ENCODE measurements around the gene NELFB. TPM values are rescaled to one million over a fixed set of nuclear protein-coding genes. Genes with fewer than 3 reads are reported as not detected.

The NELFB gene
- total RNA-seq, 4 donors from 2014 or later, result 26.1 to 41.4 (median 35.2) TPM

DNA sequence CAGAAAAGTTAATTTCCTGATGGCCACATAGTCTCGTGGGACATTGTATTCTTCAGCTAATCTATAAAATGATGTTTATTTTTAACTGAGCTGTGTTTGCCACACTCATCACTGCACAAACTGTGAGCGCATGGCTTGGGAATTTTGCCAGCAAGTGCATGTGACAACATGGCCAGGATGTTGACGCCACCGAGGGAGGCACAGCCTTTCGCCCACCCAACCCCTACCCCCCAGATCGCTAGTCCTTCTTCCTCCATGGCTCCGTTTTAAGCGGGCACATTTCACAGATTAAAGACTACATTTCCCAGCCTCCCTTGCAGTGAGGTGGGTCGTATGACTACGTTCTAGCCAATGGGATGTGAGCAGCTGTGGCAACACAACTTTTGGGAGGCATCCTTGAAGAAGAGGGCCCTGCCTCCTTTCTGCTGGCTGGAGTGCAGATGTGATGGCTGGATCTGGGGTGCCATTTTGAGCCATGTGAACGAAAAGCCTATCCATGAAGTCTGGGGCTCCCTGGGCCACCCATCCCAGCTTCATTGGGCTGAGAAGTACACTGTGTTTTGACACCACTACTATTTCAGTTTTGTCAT is 39.1 kb downstream of the NELFB start:
- TF ChIP-seq, protein P1, sequence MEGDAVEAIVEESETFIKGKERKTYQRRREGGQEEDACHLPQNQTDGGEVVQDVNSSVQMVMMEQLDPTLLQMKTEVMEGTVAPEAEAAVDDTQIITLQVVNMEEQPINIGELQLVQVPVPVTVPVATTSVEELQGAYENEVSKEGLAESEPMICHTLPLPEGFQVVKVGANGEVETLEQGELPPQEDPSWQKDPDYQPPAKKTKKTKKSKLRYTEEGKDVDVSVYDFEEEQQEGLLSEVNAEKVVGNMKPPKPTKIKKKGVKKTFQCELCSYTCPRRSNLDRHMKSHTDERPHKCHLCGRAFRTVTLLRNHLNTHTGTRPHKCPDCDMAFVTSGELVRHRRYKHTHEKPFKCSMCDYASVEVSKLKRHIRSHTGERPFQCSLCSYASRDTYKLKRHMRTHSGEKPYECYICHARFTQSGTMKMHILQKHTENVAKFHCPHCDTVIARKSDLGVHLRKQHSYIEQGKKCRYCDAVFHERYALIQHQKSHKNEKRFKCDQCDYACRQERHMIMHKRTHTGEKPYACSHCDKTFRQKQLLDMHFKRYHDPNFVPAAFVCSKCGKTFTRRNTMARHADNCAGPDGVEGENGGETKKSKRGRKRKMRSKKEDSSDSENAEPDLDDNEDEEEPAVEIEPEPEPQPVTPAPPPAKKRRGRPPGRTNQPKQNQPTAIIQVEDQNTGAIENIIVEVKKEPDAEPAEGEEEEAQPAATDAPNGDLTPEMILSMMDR (IDR thresholded peaks at IDR 0.05), result no peak
- TF ChIP-seq POLR2A (IDR thresholded peaks at IDR 0.05), result no peak
- Histone ChIP-seq H3K27me3 (peaks cover 0 to 73% (median 2%) of the 10 kb centered on the region in 4 donors), H3K9me3 (peaks cover 0 to 7% (median 5%) of the 10 kb centered on the region in 3 donors), H3K36me3 (peaks cover 0 to 12% (median 0%) of the 10 kb centered on the region in 3 donors), H3K4me1 (peaks cover 21 to 57% (median 22%) of the 10 kb centered on the region in 3 donors), H3K27ac (no peak overlapping the region), H3K4me3 (peak overlapping the region in 3 of 4 donors; percentile 8 to 24 (median 11))
- WGBS, 2 donors, result 26 to 37% methylated on average over 10 of the region's 11 CpGs
- no peak for DNase-seq
- intact Hi-C loops (cut with DNase I), result loop anchor here (10.0 kb wide), 1 partner anchor 141 kb away; no protein-coding TSS in a partner anchor

DNA sequence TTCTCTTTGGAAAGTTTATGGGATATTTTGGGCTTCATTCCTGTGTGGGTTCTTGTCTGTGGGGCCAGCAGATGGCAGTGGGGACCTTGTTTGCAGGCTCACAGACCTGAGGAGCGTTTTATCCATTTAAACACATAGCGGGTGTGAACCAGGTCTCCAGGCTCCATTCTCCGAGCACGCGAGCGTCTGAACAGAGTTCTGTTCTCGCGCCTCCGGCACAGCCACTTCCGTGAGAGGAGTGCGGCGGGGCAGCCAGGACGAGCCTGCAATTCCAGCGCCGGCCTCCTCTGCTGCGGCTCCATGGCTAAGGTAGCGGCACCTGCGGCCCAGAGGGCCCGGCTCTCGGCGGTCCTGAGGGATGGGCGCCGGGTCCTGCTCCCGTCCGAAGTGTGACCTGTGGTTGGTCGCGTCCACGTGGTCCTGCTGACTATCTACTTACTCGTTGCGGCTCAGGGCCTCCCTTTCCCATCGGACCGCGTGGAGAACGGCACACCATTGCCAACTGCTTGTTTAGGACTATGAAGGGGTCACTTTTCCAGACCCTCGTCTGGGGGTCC is 39.6 kb downstream of the NELFB start:
- H3K9me3 ChIP-seq, result peaks cover 0 to 7% (median 5%) of the 10 kb centered on the region in 3 donors
- peaks cover 21 to 63% (median 25%) of the 10 kb centered on the region in 3 donors for H3K4me1 ChIP-seq
- no peak for TF ChIP-seq POLR2A (IDR thresholded peaks at IDR 0.05)
- TF ChIP-seq, protein P1 (IDR thresholded peaks at IDR 0.05), result peak in 2 of 6 experiments; percentile 18 to 29
- intact Hi-C loops (cut with DNase I), result loop anchor here (5.0 to 10.0 kb wide), 2 partner anchors 113 to 140 kb away; no protein-coding TSS in a partner anchor
- H3K36me3 ChIP-seq, result peaks cover 0 to 15% (median 0%) of the 10 kb centered on the region in 3 donors
- peaks cover 0 to 78% (median 4%) of the 10 kb centered on the region in 4 donors for H3K27me3 ChIP-seq
- peak overlapping the region in 1 of 4 donors; percentile 85 for H3K27ac ChIP-seq
- DNase-seq, result no peak
- peak overlapping the region; percentile 29 to 71 (median 50) for H3K4me3 ChIP-seq
- 22% methylated on average over 6 to 21 of the region's 35 CpGs for WGBS, 2 donors

DNA sequence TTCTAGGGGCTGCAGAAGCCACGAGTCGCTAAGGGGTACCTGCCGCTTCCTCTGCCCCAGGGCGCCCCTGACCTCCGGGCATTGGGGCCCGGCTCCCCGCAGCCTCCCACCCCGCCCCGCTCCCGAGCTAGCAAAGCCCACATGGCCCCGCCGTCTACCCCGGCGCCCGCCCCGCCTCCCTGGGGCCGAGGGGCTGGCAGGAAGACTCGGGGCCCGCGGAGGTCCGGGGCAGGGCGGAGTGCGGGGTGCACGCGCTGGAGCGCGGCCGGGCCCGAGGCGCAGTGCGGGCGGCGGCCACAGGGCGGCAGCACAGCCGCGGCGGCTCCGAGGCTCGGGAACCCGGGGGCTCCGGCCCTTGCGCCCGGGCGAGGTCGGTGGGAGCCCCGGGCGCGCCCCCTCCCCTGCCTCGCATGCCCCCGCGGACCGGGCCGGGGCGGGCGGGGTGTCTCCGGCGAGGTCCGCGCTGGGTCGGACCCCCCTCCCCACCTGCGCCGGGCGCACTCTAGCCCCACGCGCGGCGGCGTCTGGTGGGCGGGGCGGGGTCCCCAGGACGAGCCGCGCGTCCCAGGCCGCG is 40.2 kb downstream of the NELFB start:
- intact Hi-C loops (cut with DNase I), result loop anchor here (5.0 to 10.0 kb wide), 2 partner anchors 112 to 139 kb away; no protein-coding TSS in a partner anchor
- H3K4me3 ChIP-seq, result peak overlapping the region; percentile 29 to 71 (median 50)
- peaks cover 0 to 15% (median 0%) of the 10 kb centered on the region in 3 donors for H3K36me3 ChIP-seq
- no peak for DNase-seq
- H3K9me3 ChIP-seq, result peaks cover 0 to 7% (median 5%) of the 10 kb centered on the region in 3 donors
- H3K4me1 ChIP-seq, result peaks cover 27 to 69% (median 30%) of the 10 kb centered on the region in 3 donors
- H3K27ac ChIP-seq, result peak overlapping the region in 3 of 4 donors; percentile 56 to 85 (median 83)
- TF ChIP-seq, protein P1 (IDR thresholded peaks at IDR 0.05), result peak; percentile 9 to 94 (median 84)
- no peak for TF ChIP-seq POLR2A (IDR thresholded peaks at IDR 0.05)
- peaks cover 0 to 84% (median 4%) of the 10 kb centered on the region in 4 donors for H3K27me3 ChIP-seq
- 0% methylated on average over 2 of the region's 76 CpGs; no CpG with 5 or more reads in 1 of the 2 donors for WGBS, 2 donors

DNA sequence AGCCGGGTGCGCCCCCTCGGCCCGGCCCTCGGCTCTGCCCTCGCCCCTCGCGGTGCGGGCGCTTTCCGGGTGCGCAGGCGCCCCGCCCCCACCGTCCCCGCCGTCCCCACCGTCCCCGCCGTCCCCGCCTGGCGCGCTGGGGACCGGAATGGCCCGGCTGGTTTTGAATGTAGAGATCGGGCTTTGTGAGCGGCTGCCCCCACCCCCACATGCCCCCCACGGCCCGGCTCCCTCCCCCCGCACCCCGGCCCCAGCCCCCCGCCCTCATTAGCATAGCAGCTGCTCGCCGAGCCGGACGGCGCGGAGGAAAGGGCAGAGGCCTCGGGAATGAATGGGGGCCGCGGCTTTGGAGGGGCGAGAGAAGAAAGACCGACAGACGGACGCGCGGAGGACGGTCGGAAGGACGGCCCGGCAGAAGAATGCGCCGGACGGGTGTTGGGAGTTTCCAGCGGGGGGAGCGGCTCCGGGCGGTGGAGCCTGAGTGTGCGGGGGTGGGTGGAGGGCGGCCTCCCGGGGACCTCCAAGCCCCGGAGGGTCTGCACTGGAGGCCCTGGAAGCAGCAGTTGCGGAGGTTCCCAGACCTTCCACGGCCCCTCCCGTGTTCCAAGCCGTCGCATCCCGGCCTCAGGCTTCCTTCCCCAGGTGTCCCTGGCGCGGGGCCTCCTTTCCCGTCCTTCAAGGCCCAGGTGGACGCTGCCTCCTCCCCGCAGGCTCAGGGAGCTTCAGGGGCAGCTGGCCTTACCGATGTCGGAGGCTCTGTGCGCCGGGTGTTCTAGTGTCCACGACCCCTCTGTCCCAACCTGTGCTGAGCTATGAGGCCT is 40.9 kb downstream of the NELFB start:
- Histone ChIP-seq H3K4me1 (peaks cover 33 to 76% (median 34%) of the 10 kb centered on the region in 3 donors), H3K27ac (peak overlapping the region; percentile 56 to 85 (median 76)), H3K36me3 (peaks cover 0 to 15% (median 0%) of the 10 kb centered on the region in 3 donors), H3K9me3 (peaks cover 0 to 7% (median 5%) of the 10 kb centered on the region in 3 donors), H3K4me3 (peak overlapping the region; percentile 29 to 71 (median 50)), H3K27me3 (peaks cover 0 to 91% (median 4%) of the 10 kb centered on the region in 4 donors)
- DNase-seq, result no peak
- TF ChIP-seq, protein P1 (IDR thresholded peaks at IDR 0.05), result no peak
- TF ChIP-seq POLR2A (IDR thresholded peaks at IDR 0.05), result no peak
- 24 to 27% methylated on average over 11 to 30 of the region's 78 CpGs for WGBS, 2 donors
- intact Hi-C loops (cut with DNase I), result loop anchor here (5.0 to 10.0 kb wide), 2 partner anchors 111 to 139 kb away; no protein-coding TSS in a partner anchor
